Neural progenitor cell (in vitro differentiated cells): ENCODE data around the gene GRID1. TPM values are rescaled to one million over a fixed set of nuclear protein-coding genes. Genes with fewer than 3 reads are reported as not detected.

Source experiments
- DNase-seq: peaks from one replicate; pipeline ENCODE4 v3.0.0-alpha.2; 2016; ENCODE audit warnings: low spot score
- H2AFZ ChIP-seq: fragments of 200-600 bp; sonication (generic); replicated peaks from 2 replicates; pipeline ENCODE4 v1.6.1; 2016; ENCODE audit warnings: antibody characterized with exemption
- H3F3A ChIP-seq: fragments of 200-600 bp; sonication (generic); 2 replicates; pipeline ENCODE4 v1.6.1; 2016; ENCODE audit warnings: antibody characterized with exemption, low read depth
- H3K27ac ChIP-seq: fragments of 200-600 bp; sonication (generic); 2 replicates; pipeline ENCODE4 v1.5.1; 2016; ENCODE audit warnings: mild to moderate bottlenecking
- H3K27me3 ChIP-seq: fragments of 200-600 bp; sonication (generic); 2 replicates; pipeline ENCODE4 v1.6.1; 2016; ENCODE audit warnings: mild to moderate bottlenecking, moderate library complexity
- H3K36me3 ChIP-seq: fragments of 200-600 bp; sonication (generic); 2 replicates; pipeline ENCODE4 v1.5.1; 2016
- H3K4me1 ChIP-seq: fragments of 200-600 bp; sonication (generic); 2 replicates; pipeline ENCODE4 v1.6.1; 2016; ENCODE audit warnings: mixed run types
- H3K4me2 ChIP-seq: fragments of 200-600 bp; sonication (generic); 2 replicates; pipeline ENCODE4 v1.6.1; 2016
- H3K4me3 ChIP-seq: fragments of 200-600 bp; sonication (generic); 2 replicates; pipeline ENCODE4 v1.5.1; 2016
- H3K79me2 ChIP-seq: fragments of 200-600 bp; sonication (generic); 2 replicates; pipeline ENCODE4 v1.6.1; 2016; ENCODE audit warnings: low read depth
- H3K9ac ChIP-seq: fragments of 200-600 bp; sonication (generic); 2 replicates; pipeline ENCODE4 v1.6.1; 2016
- H3K9me3 ChIP-seq: fragments of 200-600 bp; sonication (generic); 2 replicates; pipeline ENCODE4 v1.5.1; 2016; ENCODE audit warnings: low read depth
- H4K20me1 ChIP-seq: fragments of 200-600 bp; sonication (generic); 2 replicates; pipeline ENCODE4 v1.6.1; 2016; ENCODE audit warnings: low read depth
- H3K27ac Mint-ChIP-seq: 3 replicates; pipeline ENCODE4 v1.8.0; 2021; ENCODE audit warnings: mixed read lengths
- H3K27me3 Mint-ChIP-seq: 2 replicates; pipeline ENCODE4 v1.8.0; 2022; ENCODE audit warnings: low read depth, mild to moderate bottlenecking, inconsistent platforms, moderate library complexity, mixed read lengths; ENCODE audit not compliant: insufficient read depth
- H3K36me3 Mint-ChIP-seq: 3 replicates; pipeline ENCODE4 v1.8.0; 2021; ENCODE audit warnings: mixed read lengths
- H3K4me1 Mint-ChIP-seq: 3 replicates; pipeline ENCODE4 v1.8.0; 2021; ENCODE audit warnings: mixed read lengths
- H3K4me3 Mint-ChIP-seq: 3 replicates; pipeline ENCODE4 v1.8.0; 2021; ENCODE audit warnings: mild to moderate bottlenecking, moderate library complexity, mixed read lengths
- H3K9me3 Mint-ChIP-seq: 3 replicates; pipeline ENCODE4 v1.8.0; 2020; ENCODE audit warnings: mixed read lengths
- EZH2 ChIP-seq: fragments of 200-600 bp; sonication (generic); IDR thresholded peaks from 2 replicates; pipeline ENCODE4 v1.6.1; 2017; ENCODE audit warnings: antibody characterized with exemption, mild to moderate bottlenecking, moderate library complexity
- EZH2phosphoT487 ChIP-seq: fragments of 200-600 bp; sonication (generic); IDR thresholded peaks from 2 replicates; pipeline ENCODE4 v1.6.1; 2017; ENCODE audit warnings: antibody characterized with exemption
- total RNA-seq: library from RNA; depleted of rRNA; stranded (reverse); fragments of >200 nt; gene quantifications from 2 replicates; pipeline ENCODE4 v1.2.3, GENCODE V29; 2015; ENCODE audit warnings: low replicate concordance
- TF ChIP-seq, protein P1 (sequence below): fragments of 200-600 bp; sonication (generic); IDR thresholded peaks from 2 replicates; pipeline ENCODE4 v1.5.1; 2017; ENCODE audit warnings: antibody characterized with exemption, mild to moderate bottlenecking

The GRID1 gene
- total RNA-seq, 1 donor from 2014 or later: not detected

DNA sequence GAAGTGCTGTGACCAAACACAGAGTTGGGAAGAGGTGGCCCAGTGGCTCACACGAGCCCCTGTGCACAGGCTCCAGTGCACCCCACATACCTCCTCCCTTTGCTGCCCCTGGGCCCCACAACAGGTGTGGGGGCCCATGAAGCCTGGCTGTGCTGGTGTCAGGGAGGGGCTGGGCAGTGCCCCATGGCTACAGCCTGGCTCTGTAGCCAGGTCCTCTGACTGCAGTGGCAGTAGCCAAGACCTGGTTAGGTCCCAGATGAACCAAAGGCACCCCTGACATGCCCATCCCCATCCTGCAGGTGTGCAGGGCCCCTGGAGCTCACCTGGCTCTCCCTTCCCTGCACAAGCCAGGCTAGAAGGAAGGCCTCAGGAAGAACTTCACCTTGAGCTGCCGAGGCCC is 176.3 kb downstream of the GRID1 start:
- Histone ChIP-seq H3K4me1 (no peaks in the 10 kb centered on the region), H3K27me3 (no peaks in the 10 kb centered on the region), H3K27ac (no peak overlapping the region), H3K4me2 (no peak overlapping the region), H2AFZ (no peak overlapping the region), H3K9me3 (no peaks in the 10 kb centered on the region), H3K79me2 (no peaks in the 10 kb centered on the region), H3K4me3 (no peak overlapping the region), H3K36me3 (no peaks in the 10 kb centered on the region), H4K20me1 (no peaks in the 10 kb centered on the region), H3F3A (no peaks in the 10 kb centered on the region), H3K9ac (no peak overlapping the region)
- H3K27me3 Mint-ChIP-seq: peaks cover 16% of the 10 kb centered on the region
- no peak overlapping the region for H3K27ac Mint-ChIP-seq
- H3K4me1 Mint-ChIP-seq: no peaks in the 10 kb centered on the region
- no peaks in the 10 kb centered on the region for H3K9me3 Mint-ChIP-seq
- no peak for TF ChIP-seq EZH2phosphoT487
- TF ChIP-seq, protein P1, sequence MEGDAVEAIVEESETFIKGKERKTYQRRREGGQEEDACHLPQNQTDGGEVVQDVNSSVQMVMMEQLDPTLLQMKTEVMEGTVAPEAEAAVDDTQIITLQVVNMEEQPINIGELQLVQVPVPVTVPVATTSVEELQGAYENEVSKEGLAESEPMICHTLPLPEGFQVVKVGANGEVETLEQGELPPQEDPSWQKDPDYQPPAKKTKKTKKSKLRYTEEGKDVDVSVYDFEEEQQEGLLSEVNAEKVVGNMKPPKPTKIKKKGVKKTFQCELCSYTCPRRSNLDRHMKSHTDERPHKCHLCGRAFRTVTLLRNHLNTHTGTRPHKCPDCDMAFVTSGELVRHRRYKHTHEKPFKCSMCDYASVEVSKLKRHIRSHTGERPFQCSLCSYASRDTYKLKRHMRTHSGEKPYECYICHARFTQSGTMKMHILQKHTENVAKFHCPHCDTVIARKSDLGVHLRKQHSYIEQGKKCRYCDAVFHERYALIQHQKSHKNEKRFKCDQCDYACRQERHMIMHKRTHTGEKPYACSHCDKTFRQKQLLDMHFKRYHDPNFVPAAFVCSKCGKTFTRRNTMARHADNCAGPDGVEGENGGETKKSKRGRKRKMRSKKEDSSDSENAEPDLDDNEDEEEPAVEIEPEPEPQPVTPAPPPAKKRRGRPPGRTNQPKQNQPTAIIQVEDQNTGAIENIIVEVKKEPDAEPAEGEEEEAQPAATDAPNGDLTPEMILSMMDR: no peak
- no peak overlapping the region for H3K4me3 Mint-ChIP-seq
- DNase-seq: no peak
- H3K36me3 Mint-ChIP-seq: no peaks in the 10 kb centered on the region

DNA sequence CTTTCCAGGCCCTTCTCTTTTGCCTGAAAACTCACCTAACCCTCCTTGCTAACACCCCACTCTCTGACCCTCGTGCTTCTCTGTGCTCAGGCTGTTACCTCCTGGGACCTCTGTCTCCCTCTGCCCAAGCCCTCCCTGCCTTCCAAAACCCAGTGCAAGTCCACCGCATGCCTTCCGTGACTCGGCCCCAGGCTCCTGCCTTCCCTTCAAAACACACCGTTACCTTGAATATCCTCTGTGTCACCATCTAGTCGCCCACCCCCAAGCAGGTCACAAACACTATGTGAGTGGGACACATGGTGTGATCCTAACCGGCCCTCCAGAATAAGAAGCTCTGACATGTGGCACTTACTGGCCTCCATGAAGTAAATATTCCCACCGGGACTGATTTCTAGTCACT is 176.7 kb downstream of the GRID1 start:
- no peaks in the 10 kb centered on the region for H4K20me1 ChIP-seq
- no peaks in the 10 kb centered on the region for H3K9me3 Mint-ChIP-seq
- H3K36me3 Mint-ChIP-seq: no peaks in the 10 kb centered on the region
- H3K27ac Mint-ChIP-seq: no peak overlapping the region
- no peaks in the 10 kb centered on the region for H3K9me3 ChIP-seq
- H3K36me3 ChIP-seq: no peaks in the 10 kb centered on the region
- H3K4me1 ChIP-seq: no peaks in the 10 kb centered on the region
- H3K4me3 ChIP-seq: no peak overlapping the region
- H3K27me3 ChIP-seq: no peaks in the 10 kb centered on the region
- no peak for DNase-seq
- H2AFZ ChIP-seq: no peak overlapping the region
- H3F3A ChIP-seq: no peaks in the 10 kb centered on the region
- no peaks in the 10 kb centered on the region for H3K4me1 Mint-ChIP-seq
- no peak overlapping the region for H3K4me2 ChIP-seq
- H3K4me3 Mint-ChIP-seq: no peak overlapping the region
- H3K27ac ChIP-seq: no peak overlapping the region
- TF ChIP-seq, protein P1: no peak
- TF ChIP-seq EZH2phosphoT487: no peak
- no peak for TF ChIP-seq EZH2
- peaks cover 16% of the 10 kb centered on the region for H3K27me3 Mint-ChIP-seq
- no peaks in the 10 kb centered on the region for H3K79me2 ChIP-seq
- no peak overlapping the region for H3K9ac ChIP-seq

DNA sequence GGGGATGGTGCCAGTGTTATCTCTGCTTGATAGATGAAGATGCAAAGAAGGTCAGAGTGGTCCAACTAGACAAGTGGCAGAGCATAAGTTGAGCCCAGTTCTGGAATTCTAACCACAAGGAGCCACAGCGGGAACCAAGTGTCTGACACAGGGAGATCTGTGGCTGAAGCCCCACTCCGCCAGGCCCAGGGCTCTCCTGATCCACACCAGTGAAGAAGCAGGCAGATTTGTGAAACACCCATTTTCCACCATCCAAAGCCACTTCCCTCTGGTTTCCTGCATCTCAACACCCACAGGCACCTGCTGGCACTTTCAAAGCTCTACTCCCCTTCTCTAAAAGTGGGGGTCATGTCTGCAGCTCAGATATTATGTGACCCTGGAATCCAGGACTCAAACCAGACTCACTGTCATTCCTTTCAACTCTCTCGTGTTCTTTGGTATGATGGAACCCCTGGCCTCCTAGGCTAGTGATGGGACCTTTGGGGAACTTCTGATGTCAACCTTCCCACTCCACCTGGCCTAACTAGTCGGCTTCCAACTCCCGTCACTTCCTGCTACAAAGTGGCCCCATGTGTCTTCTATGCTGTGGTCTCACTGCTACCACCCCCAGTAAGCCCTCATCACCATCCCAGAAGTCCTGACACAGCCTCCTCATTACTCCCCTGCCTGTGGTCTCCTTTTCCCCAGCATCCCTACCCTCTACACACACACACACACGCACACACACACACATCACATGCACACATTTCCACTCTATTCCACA is 177.6 kb downstream of the GRID1 start:
- Histone ChIP-seq H3K9ac (no peak overlapping the region), H3K9me3 (no peaks in the 10 kb centered on the region), H3K4me1 (no peaks in the 10 kb centered on the region), H3K36me3 (no peaks in the 10 kb centered on the region), H3K27me3 (no peaks in the 10 kb centered on the region), H3K27ac (no peak overlapping the region), H2AFZ (no peak overlapping the region), H3K4me3 (no peak overlapping the region), H4K20me1 (no peaks in the 10 kb centered on the region), H3K79me2 (no peaks in the 10 kb centered on the region), H3F3A (no peaks in the 10 kb centered on the region), H3K4me2 (no peak overlapping the region)
- Mint-ChIP-seq H3K4me1 (no peaks in the 10 kb centered on the region), H3K4me3 (no peak overlapping the region), H3K27ac (no peak overlapping the region), H3K9me3 (no peaks in the 10 kb centered on the region), H3K27me3 (peaks cover 16% of the 10 kb centered on the region), H3K36me3 (no peaks in the 10 kb centered on the region)
- no peak for DNase-seq
- TF ChIP-seq EZH2phosphoT487 (no peak), EZH2 (no peak)
- TF ChIP-seq, protein P1: no peak
